ENCODE data around the gene RAD50.

The RAD50 gene

GRCh38 chr5:132662004-132662401, 105.2 kb downstream of the RAD50 start:
- Histone ChIP-seq H3K4ac (ENCODE audit: low read length) (no peak overlapping the region), H2AFZ (ENCODE audit: low read length) (no peak overlapping the region), H4K91ac (ENCODE audit: low read depth, low read length, poor library complexity) (no peak overlapping the region), H3K27me3 (ENCODE audit: control insufficient read depth in 3 of 3, insufficient read depth in 3 of 3, low read depth in 1 of 3, low read length in 3 of 3) (peaks cover 0 to 71% (median 4%) of the 10 kb centered on the region in 3 experiments), H3K9ac (ENCODE audit: low read depth, low read length, poor library complexity) (no peak overlapping the region), H3K14ac (ENCODE audit: low read length) (no peak overlapping the region), H2BK15ac (ENCODE audit: low read length) (peak overlapping the region; percentile 5), H3K23ac (ENCODE audit: low read depth, low read length, poor library complexity) (no peak overlapping the region), H2BK12ac (ENCODE audit: low read length) (peak overlapping the region; percentile 75), H3K4me2 (ENCODE audit: insufficient read depth, low read length, poor library complexity, severe bottlenecking) (no peak overlapping the region), H4K8ac (ENCODE audit: low read depth, low read length) (no peak overlapping the region), H3K79me1 (ENCODE audit: low read depth, low read length) (no peaks in the 10 kb centered on the region), H3K4me3 (ENCODE audit: low read length in 2 of 2) (no peak overlapping the region), H3K4me1 (ENCODE audit: control insufficient read depth in 2 of 2, insufficient read depth in 1 of 2, low read depth in 1 of 2, low read length in 2 of 2) (peaks cover 7 to 13% of the 10 kb centered on the region in 2 donors), H3K27ac (replicated peaks; ENCODE audit: low read length) (no peak overlapping the region), H3K18ac (ENCODE audit: low read length) (peak overlapping the region; percentile 33), H2BK5ac (ENCODE audit: low read length) (no peak overlapping the region), H3K36me3 (replicated peaks in 1 of 2; ENCODE audit: control insufficient read depth in 2 of 2, insufficient read depth in 2 of 2, low read length in 2 of 2) (no peaks in the 10 kb centered on the region), H3K9me3 (replicated peaks in 1 of 2; ENCODE audit: control insufficient read depth in 2 of 2, insufficient read depth in 1 of 2, low read depth in 1 of 2, low read length in 2 of 2) (no peaks in the 10 kb centered on the region), H2AK5ac (ENCODE audit: low read depth, low read length) (peak overlapping the region; percentile 50), H2BK120ac (ENCODE audit: low read depth, low read length) (no peak overlapping the region)
- DNase-seq (ENCODE audit: low spot score), result no peak
- WGBS, 2 donors (ENCODE audit: extremely low coverage in 2 of 2, insufficient read length in 2 of 2, insufficient replicate concordance in 1 of 2), result no CpG with 5 or more reads among the region's 9 CpGs

GRCh38 chr5:132662925-132663770, 106.4 kb downstream of the RAD50 start:
- H3K4me3 ChIP-seq (ENCODE audit: low read length in 2 of 2), result no peak overlapping the region
- peak overlapping the region; percentile 63 for H2AFZ ChIP-seq (ENCODE audit: low read length)
- H3K79me1 ChIP-seq (ENCODE audit: low read depth, low read length), result no peaks in the 10 kb centered on the region
- DNase-seq (ENCODE audit: low spot score), result no peak
- no CpG with 5 or more reads among the region's 25 CpGs for WGBS, 2 donors (ENCODE audit: extremely low coverage in 2 of 2, insufficient read length in 2 of 2, insufficient replicate concordance in 1 of 2)
- no peak overlapping the region for H3K4ac ChIP-seq (ENCODE audit: low read length)
- no peak overlapping the region for H2BK12ac ChIP-seq (ENCODE audit: low read length)
- no peak overlapping the region for H3K9ac ChIP-seq (ENCODE audit: low read depth, low read length, poor library complexity)
- H4K91ac ChIP-seq (ENCODE audit: low read depth, low read length, poor library complexity), result no peak overlapping the region
- H2BK15ac ChIP-seq (ENCODE audit: low read length), result peak overlapping the region; percentile 55
- peak overlapping the region; percentile 52 for H3K18ac ChIP-seq (ENCODE audit: low read length)
- no peak overlapping the region for H3K4me2 ChIP-seq (ENCODE audit: insufficient read depth, low read length, poor library complexity, severe bottlenecking)
- peaks cover 7 to 14% of the 10 kb centered on the region in 2 donors for H3K4me1 ChIP-seq (ENCODE audit: control insufficient read depth in 2 of 2, insufficient read depth in 1 of 2, low read depth in 1 of 2, low read length in 2 of 2)
- no peak overlapping the region for H4K8ac ChIP-seq (ENCODE audit: low read depth, low read length)
- no peak overlapping the region for H3K23ac ChIP-seq (ENCODE audit: low read depth, low read length, poor library complexity)
- H2BK5ac ChIP-seq (ENCODE audit: low read length), result no peak overlapping the region
- peak overlapping the region; percentile 75 for H3K14ac ChIP-seq (ENCODE audit: low read length)
- peak overlapping the region; percentile 4 for H2BK120ac ChIP-seq (ENCODE audit: low read depth, low read length)
- H2AK5ac ChIP-seq (ENCODE audit: low read depth, low read length), result no peak overlapping the region
- no peak overlapping the region for H3K27ac ChIP-seq (replicated peaks; ENCODE audit: low read length)
- peaks cover 0 to 65% (median 0%) of the 10 kb centered on the region in 3 experiments for H3K27me3 ChIP-seq (ENCODE audit: control insufficient read depth in 3 of 3, insufficient read depth in 3 of 3, low read depth in 1 of 3, low read length in 3 of 3)
- H3K36me3 ChIP-seq (replicated peaks in 1 of 2; ENCODE audit: control insufficient read depth in 2 of 2, insufficient read depth in 2 of 2, low read length in 2 of 2), result no peaks in the 10 kb centered on the region
- no peaks in the 10 kb centered on the region for H3K9me3 ChIP-seq (replicated peaks in 1 of 2; ENCODE audit: control insufficient read depth in 2 of 2, insufficient read depth in 1 of 2, low read depth in 1 of 2, low read length in 2 of 2)

GRCh38 chr5:132663771-132664695, 107.3 kb downstream of the RAD50 start:
- Histone ChIP-seq H3K14ac (ENCODE audit: low read length) (no peak overlapping the region), H2AK5ac (ENCODE audit: low read depth, low read length) (no peak overlapping the region), H3K18ac (ENCODE audit: low read length) (peak overlapping the region; percentile 4), H3K9me3 (replicated peaks in 1 of 2; ENCODE audit: control insufficient read depth in 2 of 2, insufficient read depth in 1 of 2, low read depth in 1 of 2, low read length in 2 of 2) (no peaks in the 10 kb centered on the region), H4K91ac (ENCODE audit: low read depth, low read length, poor library complexity) (no peak overlapping the region), H2BK12ac (ENCODE audit: low read length) (no peak overlapping the region), H2BK120ac (ENCODE audit: low read depth, low read length) (no peak overlapping the region), H2AFZ (ENCODE audit: low read length) (peak overlapping the region; percentile 63), H2BK5ac (ENCODE audit: low read length) (no peak overlapping the region), H3K4me1 (ENCODE audit: control insufficient read depth in 2 of 2, insufficient read depth in 1 of 2, low read depth in 1 of 2, low read length in 2 of 2) (peaks cover 7 to 15% of the 10 kb centered on the region in 2 donors), H4K8ac (ENCODE audit: low read depth, low read length) (no peak overlapping the region), H3K9ac (ENCODE audit: low read depth, low read length, poor library complexity) (no peak overlapping the region), H3K4ac (ENCODE audit: low read length) (no peak overlapping the region), H3K27me3 (ENCODE audit: control insufficient read depth in 3 of 3, insufficient read depth in 3 of 3, low read depth in 1 of 3, low read length in 3 of 3) (peaks cover 0 to 56% (median 0%) of the 10 kb centered on the region in 3 experiments), H3K4me3 (ENCODE audit: low read length in 2 of 2) (no peak overlapping the region), H3K79me1 (ENCODE audit: low read depth, low read length) (no peaks in the 10 kb centered on the region), H3K27ac (replicated peaks; ENCODE audit: low read length) (no peak overlapping the region), H3K4me2 (ENCODE audit: insufficient read depth, low read length, poor library complexity, severe bottlenecking) (no peak overlapping the region), H3K23ac (ENCODE audit: low read depth, low read length, poor library complexity) (no peak overlapping the region), H3K36me3 (replicated peaks in 1 of 2; ENCODE audit: control insufficient read depth in 2 of 2, insufficient read depth in 2 of 2, low read length in 2 of 2) (no peaks in the 10 kb centered on the region), H2BK15ac (ENCODE audit: low read length) (no peak overlapping the region)
- no peak for DNase-seq (ENCODE audit: low spot score)
- no CpG with 5 or more reads among the region's 13 CpGs for WGBS, 2 donors (ENCODE audit: extremely low coverage in 2 of 2, insufficient read length in 2 of 2, insufficient replicate concordance in 1 of 2)
